GM12874 (cell line): ENCODE data around the gene BCAN.
A peak's percentile ranks its signal among the peaks of the same experiment; 100 is the strongest.

Experiments used
- TF ChIP-seq, protein P1 (sequence below): IDR thresholded peaks from 2 replicates; pipeline ENCODE4 v1.5.1; 2011; ENCODE audit warnings: low read depth, mild to moderate bottlenecking, control low read depth, low read length, moderate library complexity; ENCODE audit not compliant: insufficient read depth

BCAN gene

DNA sequence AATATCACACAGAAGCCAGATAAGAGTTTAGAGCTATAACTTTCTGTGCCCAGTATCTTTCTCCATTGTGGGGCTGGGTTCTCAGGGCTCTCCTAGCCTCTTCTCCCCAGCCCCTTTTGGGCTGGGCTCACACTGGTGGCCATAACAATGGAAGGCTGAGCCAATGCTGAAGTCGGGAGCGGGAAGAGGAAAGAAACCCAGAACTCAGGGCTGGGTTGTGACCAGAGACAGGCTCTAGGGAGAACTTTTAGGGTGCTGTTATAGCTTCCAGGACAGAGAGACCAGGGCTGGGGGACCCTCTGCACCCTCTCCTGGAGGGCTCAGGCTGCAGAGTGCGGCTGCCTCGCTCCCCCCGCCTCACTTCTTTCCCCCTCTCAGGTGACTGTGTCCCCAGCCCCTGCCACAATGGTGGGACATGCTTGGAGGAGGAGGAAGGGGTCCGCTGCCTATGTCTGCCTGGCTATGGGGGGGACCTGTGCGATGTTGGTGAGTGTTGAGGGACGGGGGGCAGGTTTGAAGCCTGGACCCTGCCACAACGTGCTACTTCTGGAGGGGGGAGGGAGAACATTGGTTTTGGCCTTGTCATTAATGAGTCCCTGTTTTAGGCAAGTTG is 14.1 kb downstream of the BCAN start:
- TF ChIP-seq, protein P1, sequence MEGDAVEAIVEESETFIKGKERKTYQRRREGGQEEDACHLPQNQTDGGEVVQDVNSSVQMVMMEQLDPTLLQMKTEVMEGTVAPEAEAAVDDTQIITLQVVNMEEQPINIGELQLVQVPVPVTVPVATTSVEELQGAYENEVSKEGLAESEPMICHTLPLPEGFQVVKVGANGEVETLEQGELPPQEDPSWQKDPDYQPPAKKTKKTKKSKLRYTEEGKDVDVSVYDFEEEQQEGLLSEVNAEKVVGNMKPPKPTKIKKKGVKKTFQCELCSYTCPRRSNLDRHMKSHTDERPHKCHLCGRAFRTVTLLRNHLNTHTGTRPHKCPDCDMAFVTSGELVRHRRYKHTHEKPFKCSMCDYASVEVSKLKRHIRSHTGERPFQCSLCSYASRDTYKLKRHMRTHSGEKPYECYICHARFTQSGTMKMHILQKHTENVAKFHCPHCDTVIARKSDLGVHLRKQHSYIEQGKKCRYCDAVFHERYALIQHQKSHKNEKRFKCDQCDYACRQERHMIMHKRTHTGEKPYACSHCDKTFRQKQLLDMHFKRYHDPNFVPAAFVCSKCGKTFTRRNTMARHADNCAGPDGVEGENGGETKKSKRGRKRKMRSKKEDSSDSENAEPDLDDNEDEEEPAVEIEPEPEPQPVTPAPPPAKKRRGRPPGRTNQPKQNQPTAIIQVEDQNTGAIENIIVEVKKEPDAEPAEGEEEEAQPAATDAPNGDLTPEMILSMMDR, result no peak

DNA sequence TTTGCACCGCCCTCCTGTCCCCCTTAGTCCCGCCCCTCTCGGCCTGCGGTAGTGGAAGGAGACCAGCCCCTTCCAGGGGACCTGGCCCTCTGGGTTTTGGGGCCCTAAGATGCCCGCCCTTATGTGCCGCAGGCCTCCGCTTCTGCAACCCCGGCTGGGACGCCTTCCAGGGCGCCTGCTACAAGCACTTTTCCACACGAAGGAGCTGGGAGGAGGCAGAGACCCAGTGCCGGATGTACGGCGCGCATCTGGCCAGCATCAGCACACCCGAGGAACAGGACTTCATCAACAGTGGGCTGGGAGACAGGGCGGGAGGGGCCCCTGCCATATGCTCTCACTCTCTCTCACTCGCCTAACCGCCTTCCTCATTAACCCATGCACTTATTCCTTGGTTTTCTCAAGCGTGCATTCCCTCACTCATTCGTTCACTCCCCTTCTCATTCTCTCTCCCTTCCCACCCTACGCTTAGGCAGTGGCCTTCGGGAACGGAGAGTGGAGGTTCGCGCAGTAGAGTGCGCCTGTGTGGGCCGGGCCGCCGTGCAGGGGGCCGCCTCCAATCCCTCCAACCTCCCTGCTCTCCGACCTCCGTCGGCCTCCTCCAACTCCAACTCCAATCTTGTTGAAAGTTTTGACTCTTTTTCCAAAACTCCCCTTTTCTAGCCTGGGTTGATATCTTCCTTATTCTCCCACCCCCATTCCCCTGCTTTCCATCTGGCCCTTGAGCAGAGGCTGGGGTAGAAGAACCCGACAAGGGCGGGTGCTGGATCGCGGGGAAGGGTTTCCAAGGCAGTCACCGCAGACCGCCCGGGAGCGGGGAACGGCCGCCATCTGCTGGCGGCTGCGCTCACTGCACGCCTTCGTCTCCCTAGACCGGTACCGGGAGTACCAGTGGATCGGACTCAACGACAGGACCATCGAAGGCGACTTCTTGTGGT is 15.2 kb downstream of the BCAN start:
- TF ChIP-seq, protein P1, result peak; percentile 99

DNA sequence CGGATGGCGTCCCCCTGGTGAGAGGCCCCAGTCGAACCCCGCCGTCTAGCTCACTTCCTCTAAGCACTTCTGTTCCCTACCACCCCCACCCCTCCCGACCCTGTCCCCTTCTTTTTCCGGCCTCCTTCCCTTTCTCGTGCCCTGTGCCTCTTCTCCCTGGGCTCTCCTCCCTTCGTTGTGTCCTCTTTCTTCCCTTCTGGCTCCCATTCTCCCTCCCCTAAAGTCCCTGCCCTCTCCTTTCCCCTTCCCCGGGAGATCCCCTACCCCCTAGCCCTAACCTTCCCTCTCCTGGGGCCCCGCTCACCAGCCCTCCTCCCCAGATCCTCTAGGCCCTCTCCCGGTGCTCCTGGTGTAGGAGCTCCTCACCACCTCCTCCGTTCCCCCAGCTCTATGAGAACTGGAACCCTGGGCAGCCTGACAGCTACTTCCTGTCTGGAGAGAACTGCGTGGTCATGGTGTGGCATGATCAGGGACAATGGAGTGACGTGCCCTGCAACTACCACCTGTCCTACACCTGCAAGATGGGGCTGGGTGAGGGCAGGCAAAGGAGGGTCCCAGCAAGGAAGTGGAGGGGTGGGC is 15.9 kb downstream of the BCAN start:
- TF ChIP-seq, protein P1, result no peak

DNA sequence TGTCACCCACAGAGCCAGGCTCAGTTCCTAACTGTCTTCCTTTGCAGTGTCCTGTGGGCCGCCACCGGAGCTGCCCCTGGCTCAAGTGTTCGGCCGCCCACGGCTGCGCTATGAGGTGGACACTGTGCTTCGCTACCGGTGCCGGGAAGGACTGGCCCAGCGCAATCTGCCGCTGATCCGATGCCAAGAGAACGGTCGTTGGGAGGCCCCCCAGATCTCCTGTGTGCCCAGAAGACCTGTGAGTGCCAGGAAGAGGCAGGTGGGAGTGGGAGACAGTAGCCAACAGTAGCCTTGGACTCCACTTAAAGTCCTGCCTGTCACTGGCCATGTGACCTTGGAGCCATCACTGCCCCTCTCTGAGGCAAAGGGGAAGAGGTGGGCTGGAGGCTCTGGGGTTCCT is 16.6 kb downstream of the BCAN start:
- TF ChIP-seq, protein P1, result no peak

DNA sequence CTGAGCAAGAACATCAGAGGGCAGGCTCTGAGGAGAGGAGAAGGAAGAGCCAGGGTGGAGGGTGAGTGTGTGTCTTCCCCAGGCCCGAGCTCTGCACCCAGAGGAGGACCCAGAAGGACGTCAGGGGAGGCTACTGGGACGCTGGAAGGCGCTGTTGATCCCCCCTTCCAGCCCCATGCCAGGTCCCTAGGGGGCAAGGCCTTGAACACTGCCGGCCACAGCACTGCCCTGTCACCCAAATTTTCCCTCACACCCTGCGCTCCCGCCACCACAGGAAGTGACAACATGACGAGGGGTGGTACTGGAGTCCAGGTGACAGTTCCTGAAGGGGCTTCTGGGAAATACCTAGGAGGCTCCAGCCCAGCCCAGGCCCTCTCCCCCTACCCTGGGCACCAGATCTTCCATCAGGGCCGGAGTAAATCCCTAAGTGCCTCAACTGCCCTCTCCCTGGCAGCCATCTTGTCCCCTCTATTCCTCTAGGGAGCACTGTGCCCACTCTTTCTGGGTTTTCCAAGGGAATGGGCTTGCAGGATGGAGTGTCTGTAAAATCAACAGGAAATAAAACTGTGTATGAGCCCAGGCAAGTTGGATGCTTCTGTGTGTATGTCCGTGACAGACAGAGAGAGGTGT is 17.1 kb downstream of the BCAN start:
- TF ChIP-seq, protein P1, result no peak

DNA sequence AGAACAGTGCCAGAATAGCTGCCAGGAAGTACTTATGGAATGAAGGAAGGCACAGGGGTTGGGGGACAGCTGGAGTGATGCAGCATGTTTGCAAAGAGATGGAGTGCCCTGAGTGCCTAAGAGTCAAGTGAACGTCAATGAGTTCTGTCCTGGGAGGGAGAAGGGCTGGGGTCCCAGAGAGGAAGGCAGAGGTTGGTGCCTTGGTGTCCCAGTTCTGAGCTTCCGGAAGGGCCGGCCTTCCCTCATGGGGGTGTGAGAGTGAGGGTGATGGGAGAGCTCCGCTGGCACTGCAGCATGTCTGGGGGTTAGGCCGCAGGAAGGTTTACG is 17.7 kb downstream of the BCAN start:
- TF ChIP-seq, protein P1, result no peak
